ENCODE data around the gene DEXI.

GRCh38 chr16:10931134-10931533 is 11.1 kb downstream of the DEXI start:
- no peak for TF ChIP-seq CTCF (IDR thresholded peaks at IDR 0.05)
- TF ChIP-seq POLR2A (IDR thresholded peaks at IDR 0.05): no peak

Measured in thyroid gland (tissue), 4 donors.